Endodermal cell (in vitro differentiated cells): ENCODE measurements around the gene YIF1A. TPM values are rescaled to one million over a fixed set of nuclear protein-coding genes. Genes with fewer than 3 reads are reported as not detected.

Experiments
- DNase-seq: peaks from one replicate; pipeline ENCODE4 v3.0.0-alpha.2; 2017
- H3K27ac ChIP-seq: 2 replicates; pipeline ENCODE4 v1.5.1; 2013; ENCODE audit warnings: mild to moderate bottlenecking, low read depth, low read length, moderate library complexity
- H3K27me3 ChIP-seq: 2 replicates; pipeline ENCODE4 v1.6.1; 2013; ENCODE audit warnings: mild to moderate bottlenecking, low read length, moderate library complexity; ENCODE audit not compliant: insufficient read depth, control insufficient read depth, poor library complexity, severe bottlenecking
- H3K36me3 ChIP-seq: 2 replicates; pipeline ENCODE4 v1.7.0; 2013; ENCODE audit warnings: mild to moderate bottlenecking, low read length, moderate library complexity; ENCODE audit not compliant: control insufficient read depth, insufficient read depth
- H3K4me1 ChIP-seq: one replicate; pipeline ENCODE4 v1.7.0; 2013; ENCODE audit warnings: low read length; ENCODE audit not compliant: control insufficient read depth, insufficient read depth
- H3K4me3 ChIP-seq: 2 replicates; pipeline ENCODE4 v1.5.1; 2013; ENCODE audit warnings: mild to moderate bottlenecking, low read length, moderate library complexity
- H3K9ac ChIP-seq: 2 replicates; pipeline ENCODE4 v1.6.1; 2013; ENCODE audit warnings: mild to moderate bottlenecking, low read length, moderate library complexity; ENCODE audit not compliant: poor library complexity, severe bottlenecking; ENCODE audit errors: extremely low read depth
- H3K9me3 ChIP-seq: 2 replicates; pipeline ENCODE4 v1.6.1; 2013; ENCODE audit warnings: mild to moderate bottlenecking, low read length, moderate library complexity; ENCODE audit not compliant: control insufficient read depth
- H3K27ac Mint-ChIP-seq: 2 replicates; pipeline ENCODE4 v1.8.0; 2020; ENCODE audit warnings: mixed read lengths
- H3K27me3 Mint-ChIP-seq: 2 replicates; pipeline ENCODE4 v1.8.0; 2021; ENCODE audit warnings: mild to moderate bottlenecking, mixed read lengths; ENCODE audit not compliant: insufficient read depth
- H3K36me3 Mint-ChIP-seq: 2 replicates; pipeline ENCODE4 v1.8.0; 2020; ENCODE audit warnings: low read depth, mixed read lengths
- H3K4me1 Mint-ChIP-seq: 2 replicates; pipeline ENCODE4 v1.8.0; 2020; ENCODE audit warnings: mixed read lengths
- H3K4me3 Mint-ChIP-seq: 2 replicates; pipeline ENCODE4 v1.8.0; 2020; ENCODE audit warnings: mild to moderate bottlenecking, moderate library complexity, mixed read lengths
- H3K9me3 Mint-ChIP-seq: 2 replicates; pipeline ENCODE4 v1.8.0; 2020; ENCODE audit warnings: mild to moderate bottlenecking, mixed read lengths
- WGBS, 2 experiments: methylation state at CpG; one replicate each; pipeline versions ENCODE4 v1.1.5 to v1.1.7; 2013; ENCODE audit warnings: missing lambda C conversion rate in 2 of 2, mixed read lengths in 1 of 2; ENCODE audit not compliant: insufficient coverage in 1 of 2, insufficient read length in 1 of 2; 5-methylcytosine and 5-hydroxymethylcytosine counted together
- total RNA-seq, 2 donors: library from RNA; stranded (reverse); fragmentation: NEBNext Ultra II Directional in 1 of 2; extraction: Animal tissue kit (Norgen Biotek cat#: 25700) in 1 of 2; gene quantifications; 2 replicates in 1 of 2; 3 replicates in 1 of 2; pipeline ENCODE4 v1.2.1, GENCODE V29; 2021
- TF ChIP-seq, protein P1 (sequence below): fragments of 200-600 bp; sonication (generic); conservative IDR thresholded peaks from 2 replicates; pipeline ENCODE4 v1.5.0; 2021; ENCODE audit warnings: antibody characterized with exemption, mild to moderate bottlenecking

YIF1A gene
- total RNA-seq, 2 donors from 2014 or later = 70.6 to 80.1 TPM

DNA sequence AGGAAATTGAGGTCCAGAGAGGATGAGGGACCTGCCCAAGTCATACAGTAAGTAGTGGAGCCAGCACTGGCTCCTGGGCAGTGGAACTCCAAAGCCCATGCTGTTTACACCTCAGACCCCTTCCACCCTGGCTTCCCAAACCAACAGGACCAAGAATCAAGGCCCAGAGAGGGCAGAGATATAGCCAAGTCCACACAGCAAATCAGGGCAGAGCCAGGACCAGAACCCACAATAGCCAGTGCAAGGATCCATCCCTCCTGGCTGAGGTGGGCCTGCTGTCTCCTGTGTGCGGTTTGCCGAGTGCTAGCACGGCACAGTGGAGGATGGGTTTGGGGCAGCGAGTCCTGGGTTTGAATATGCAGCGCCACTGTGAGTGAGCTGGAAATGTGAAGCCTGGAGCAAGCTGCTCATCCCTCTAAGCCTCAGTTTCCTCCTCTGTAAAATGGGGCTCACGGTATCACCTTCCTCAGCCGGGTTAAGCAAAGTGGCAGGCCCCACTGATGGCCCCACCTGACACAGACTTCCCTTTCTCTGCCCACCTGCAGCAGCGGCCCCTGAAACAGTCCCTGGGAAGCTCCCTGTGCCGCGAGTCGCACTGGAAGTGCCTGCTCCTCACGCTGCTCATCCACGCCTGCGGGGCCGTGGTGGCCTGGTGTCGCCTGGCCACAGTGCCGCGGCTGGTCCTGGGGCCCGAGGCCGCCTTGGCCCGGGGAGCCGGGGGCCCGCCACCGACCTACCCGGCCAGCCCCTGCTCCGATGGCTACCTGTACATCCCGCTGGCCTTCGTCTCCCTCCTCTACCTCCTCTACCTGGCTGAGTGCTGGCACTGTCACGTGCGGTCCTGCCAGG is 5.1 kb upstream of the YIF1A start:
- no peak overlapping the region for H3K27ac ChIP-seq
- peak; percentile 47 for DNase-seq
- H3K27me3 Mint-ChIP-seq = peaks cover 51% of the 10 kb centered on the region
- H3K27me3 ChIP-seq = peaks cover 46% of the 10 kb centered on the region
- no peak overlapping the region for H3K4me3 Mint-ChIP-seq
- H3K9ac ChIP-seq = no peak overlapping the region
- H3K4me1 ChIP-seq = no peaks in the 10 kb centered on the region
- H3K9me3 Mint-ChIP-seq = no peaks in the 10 kb centered on the region
- TF ChIP-seq, protein P1, sequence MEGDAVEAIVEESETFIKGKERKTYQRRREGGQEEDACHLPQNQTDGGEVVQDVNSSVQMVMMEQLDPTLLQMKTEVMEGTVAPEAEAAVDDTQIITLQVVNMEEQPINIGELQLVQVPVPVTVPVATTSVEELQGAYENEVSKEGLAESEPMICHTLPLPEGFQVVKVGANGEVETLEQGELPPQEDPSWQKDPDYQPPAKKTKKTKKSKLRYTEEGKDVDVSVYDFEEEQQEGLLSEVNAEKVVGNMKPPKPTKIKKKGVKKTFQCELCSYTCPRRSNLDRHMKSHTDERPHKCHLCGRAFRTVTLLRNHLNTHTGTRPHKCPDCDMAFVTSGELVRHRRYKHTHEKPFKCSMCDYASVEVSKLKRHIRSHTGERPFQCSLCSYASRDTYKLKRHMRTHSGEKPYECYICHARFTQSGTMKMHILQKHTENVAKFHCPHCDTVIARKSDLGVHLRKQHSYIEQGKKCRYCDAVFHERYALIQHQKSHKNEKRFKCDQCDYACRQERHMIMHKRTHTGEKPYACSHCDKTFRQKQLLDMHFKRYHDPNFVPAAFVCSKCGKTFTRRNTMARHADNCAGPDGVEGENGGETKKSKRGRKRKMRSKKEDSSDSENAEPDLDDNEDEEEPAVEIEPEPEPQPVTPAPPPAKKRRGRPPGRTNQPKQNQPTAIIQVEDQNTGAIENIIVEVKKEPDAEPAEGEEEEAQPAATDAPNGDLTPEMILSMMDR = no peak
- no peaks in the 10 kb centered on the region for H3K36me3 Mint-ChIP-seq
- WGBS, 2 experiments = 89 to 95% methylated on average over 21 to 30 of the region's 30 CpGs
- H3K4me3 ChIP-seq = no peak overlapping the region
- H3K9me3 ChIP-seq = no peaks in the 10 kb centered on the region
- H3K36me3 ChIP-seq = no peaks in the 10 kb centered on the region
- peaks cover 11% of the 10 kb centered on the region for H3K4me1 Mint-ChIP-seq
- H3K27ac Mint-ChIP-seq = no peak overlapping the region

DNA sequence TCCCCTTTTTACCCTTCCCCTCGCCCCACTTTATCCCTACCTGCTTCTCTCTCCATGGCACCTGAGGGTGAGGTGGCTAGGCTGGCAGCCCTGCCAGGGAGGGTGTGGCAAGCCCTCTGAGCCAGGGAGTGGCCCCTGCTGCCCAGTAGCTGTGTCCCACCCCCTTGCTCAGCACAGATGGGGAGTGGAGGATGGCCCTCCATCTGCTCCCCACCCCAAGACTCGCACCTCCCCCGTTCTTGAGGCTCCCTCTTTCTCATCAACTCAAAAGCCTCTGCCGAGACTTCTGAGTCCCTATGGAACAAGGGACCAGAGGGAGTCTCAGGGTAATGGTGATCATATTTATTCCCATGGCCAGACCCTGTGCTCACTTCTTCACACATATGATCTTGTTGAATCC is 4.4 kb upstream of the YIF1A start:
- Histone ChIP-seq H3K4me1 (no peaks in the 10 kb centered on the region), H3K4me3 (no peak overlapping the region), H3K27me3 (peaks cover 46% of the 10 kb centered on the region), H3K9ac (no peak overlapping the region), H3K27ac (no peak overlapping the region), H3K36me3 (no peaks in the 10 kb centered on the region), H3K9me3 (no peaks in the 10 kb centered on the region)
- H3K36me3 Mint-ChIP-seq = no peaks in the 10 kb centered on the region
- H3K4me3 Mint-ChIP-seq = no peak overlapping the region
- H3K27me3 Mint-ChIP-seq = peaks cover 51% of the 10 kb centered on the region
- H3K9me3 Mint-ChIP-seq = no peaks in the 10 kb centered on the region
- TF ChIP-seq, protein P1 = no peak
- peaks cover 11% of the 10 kb centered on the region for H3K4me1 Mint-ChIP-seq
- DNase-seq = no peak
- no peak overlapping the region for H3K27ac Mint-ChIP-seq
- WGBS, 2 experiments = 74 to 100% methylated on average over 1 to 4 of the region's 4 CpGs

DNA sequence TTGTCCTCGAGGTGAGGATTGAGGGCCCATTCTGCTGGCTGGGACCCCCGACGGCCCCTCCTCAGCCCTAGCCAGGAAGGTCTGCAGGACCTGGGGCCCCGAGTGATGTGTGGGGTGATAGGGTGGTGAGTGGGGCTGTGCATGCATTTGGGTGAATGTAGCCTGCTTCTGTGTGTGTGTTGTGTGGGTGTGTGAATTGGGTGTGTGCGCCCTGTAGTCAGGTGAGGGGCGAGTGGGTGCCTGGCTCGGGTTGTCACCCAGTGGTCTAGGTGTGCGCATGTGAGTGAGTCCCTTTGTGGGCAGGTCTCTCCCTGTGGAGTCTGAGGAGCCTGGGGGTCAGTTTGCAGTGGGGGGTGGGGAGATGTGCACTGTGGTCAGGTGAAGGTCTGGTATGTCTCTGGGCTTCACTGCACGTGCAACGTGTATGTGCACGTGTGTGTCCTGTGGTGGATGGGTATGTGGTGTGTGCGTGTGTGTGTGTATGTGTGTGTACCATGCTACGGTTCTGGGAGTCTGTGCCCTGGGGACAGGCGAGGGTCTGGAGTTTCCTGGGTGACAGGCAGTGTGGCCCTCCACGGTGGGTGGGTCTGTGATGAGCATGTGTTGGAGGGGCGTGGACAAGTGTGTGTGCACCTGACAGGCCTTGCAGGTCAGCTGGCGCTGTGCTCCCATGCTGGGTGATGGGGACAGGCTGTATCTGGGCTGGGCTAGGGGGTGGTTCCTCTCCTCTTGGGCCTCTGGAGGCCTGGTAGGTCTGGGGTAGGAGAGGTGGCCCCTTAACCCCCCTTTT is 3.8 kb upstream of the YIF1A start:
- WGBS, 2 experiments = 73 to 75% methylated on average over 4 to 17 of the region's 17 CpGs
- Mint-ChIP-seq H3K27ac (no peak overlapping the region), H3K9me3 (no peaks in the 10 kb centered on the region), H3K27me3 (peaks cover 51% of the 10 kb centered on the region), H3K4me3 (peak overlapping the region; percentile 22), H3K36me3 (no peaks in the 10 kb centered on the region), H3K4me1 (peaks cover 11% of the 10 kb centered on the region)
- Histone ChIP-seq H3K4me3 (no peak overlapping the region), H3K9ac (no peak overlapping the region), H3K27me3 (peaks cover 46% of the 10 kb centered on the region), H3K9me3 (no peaks in the 10 kb centered on the region), H3K27ac (no peak overlapping the region), H3K4me1 (no peaks in the 10 kb centered on the region), H3K36me3 (no peaks in the 10 kb centered on the region)
- DNase-seq = peak; percentile 39
- TF ChIP-seq, protein P1 = no peak
